GM19240 (cell line): ENCODE results near the gene PRR12.
A peak's percentile ranks its signal among the peaks of the same experiment; 100 is the strongest.

Experiments
- DNase-seq: peaks from one replicate; pipeline ENCODE4 v3.0.0; 2011; ENCODE audit warnings: low spot score; ENCODE audit not compliant: insufficient read length

Gene PRR12

DNA sequence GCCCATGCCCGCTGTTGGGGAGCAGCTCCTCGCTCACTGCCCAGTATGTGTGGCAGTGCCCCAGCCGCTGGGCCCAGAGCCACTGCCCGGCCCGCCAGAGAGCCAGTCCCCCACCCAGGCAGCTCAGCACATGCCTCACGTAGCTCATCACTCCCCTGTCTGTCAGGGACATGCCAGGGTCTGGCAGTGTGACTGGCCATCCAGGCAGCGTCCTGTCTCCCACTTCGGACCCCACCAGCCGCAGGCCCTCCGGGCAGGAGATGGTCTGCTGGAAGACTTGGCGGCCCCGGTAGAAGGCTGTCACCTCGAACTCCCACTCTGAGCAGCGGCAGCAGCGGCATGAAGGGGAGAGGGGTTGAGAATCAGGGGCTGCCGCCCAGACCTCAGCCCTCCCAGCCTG lies 71.0 kb downstream of the PRR12 start:
- no peak for DNase-seq

- DNase-seq = no peak
Measured at GRCh38 chr19:49663224-49663623, 72.2 kb downstream of the PRR12 start.

DNA sequence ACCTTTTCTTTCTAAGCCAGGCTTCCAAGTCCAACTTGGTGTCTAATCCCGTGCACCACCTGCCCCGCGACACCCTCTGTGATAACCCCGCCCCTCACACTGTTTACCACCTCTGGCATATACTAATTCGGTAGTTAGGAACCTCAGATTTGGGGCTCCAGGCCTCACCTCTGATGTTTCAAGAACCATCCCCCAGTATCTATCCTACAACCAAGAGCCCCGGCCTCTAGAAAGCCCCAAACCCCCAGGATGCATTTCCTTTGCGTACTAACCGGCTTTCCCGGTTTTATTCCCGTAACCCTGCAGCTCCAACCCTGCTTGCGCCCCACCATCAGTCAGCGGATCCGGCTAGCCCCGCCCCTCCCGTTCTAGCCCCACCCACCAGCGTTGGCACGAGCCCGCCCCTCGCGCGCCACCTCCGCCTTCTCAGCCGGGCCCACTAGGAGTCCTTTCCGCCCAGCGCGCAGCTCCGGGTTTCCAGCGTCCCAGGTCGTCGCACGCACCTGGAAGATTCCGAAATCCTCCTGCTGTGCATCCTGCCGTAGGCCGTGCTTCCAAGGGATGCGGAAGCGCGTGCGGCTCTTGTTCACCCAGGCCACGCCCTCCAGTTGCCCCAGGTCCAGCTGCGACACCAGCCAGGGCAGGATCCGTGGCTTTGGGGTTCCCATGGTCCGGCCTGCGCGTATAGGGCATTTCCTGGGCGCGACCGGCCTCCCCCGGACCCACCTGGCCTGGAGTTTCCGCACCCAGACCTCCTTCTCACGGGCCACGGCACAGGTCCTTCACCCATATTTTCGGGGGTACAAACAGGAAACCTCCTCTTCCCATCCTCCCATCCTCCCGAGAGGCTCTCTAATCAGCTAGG lies 73.4 kb downstream of the PRR12 start:
- DNase-seq = peak; percentile 88

- no peak for DNase-seq
Measured at GRCh38 chr19:49665036-49665350, 74.0 kb downstream of the PRR12 start.

DNA sequence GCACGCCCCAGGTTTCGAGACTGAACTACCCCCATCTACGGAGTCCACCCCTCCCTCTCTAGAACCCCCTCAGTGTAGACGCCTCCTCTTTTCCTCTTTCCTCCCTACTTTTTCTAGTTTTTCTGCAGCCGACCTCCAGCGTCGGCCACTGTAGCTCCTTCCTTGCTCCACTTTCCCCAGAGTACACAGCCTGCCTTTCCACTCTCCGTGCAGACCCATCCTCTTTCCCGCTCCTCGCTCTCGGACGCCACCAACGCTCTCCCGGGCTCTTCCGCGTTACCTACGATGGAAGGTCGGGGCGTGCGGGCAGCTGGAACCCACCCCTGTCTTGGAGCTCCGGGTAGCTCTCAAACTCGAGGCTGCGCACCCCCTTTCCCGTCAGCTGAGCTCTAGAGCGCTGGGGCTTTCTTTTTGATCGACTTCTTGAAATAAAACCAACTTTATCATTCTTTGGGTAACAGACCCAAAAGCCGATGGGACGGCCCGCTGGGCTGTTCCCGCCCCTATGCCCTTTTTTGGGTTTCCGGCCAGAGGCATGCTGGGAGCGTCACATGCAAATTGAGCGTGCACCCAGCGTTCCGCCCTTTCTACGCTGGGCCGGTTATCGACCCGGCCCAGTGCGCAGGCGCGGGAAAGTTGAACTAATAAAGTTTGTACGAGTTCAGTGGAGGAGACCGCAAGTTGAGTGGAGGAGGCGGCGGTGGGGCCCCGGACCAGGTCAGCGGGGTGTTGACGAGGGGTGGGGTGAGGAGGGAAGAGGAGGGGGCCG lies 74.6 kb downstream of the PRR12 start, which contains the start of the genes BCL2L12 and IRF3:
TSS of gene BCL2L12 (plus strand) at position 583 of the 769 bp plus-strand sequence. CDS start 760 bp downstream, outside the sequence.
TSS of gene IRF3 (minus strand) at position 507 of the 769 bp plus-strand sequence. CDS start 1,019 bp downstream, outside the sequence.
- peak; percentile 99 for DNase-seq

GRCh38 chr19:49666120-49666444 lies 75.1 kb downstream of the PRR12 start:
- DNase-seq = no peak

DNA sequence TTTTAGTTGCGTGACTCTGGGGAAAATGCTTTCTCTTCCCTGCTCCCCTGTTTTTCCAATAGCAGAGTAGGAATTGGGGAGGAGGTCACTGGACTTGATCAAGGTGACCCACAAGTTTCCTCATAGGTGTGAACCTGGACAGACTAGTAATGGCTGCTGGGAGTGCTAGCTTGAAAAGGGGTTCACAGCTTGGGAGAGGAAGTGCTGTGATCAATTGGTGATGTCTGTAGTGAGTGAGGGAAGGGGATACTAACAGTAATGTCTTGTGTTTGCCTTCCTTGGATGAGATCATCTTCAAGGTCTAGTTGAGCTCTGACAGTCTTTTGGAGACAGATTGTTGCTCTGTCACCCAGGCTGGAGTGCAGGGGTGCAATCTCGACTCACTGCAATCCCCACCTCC lies 76.5 kb downstream of the PRR12 start:
- no peak for DNase-seq

DNA sequence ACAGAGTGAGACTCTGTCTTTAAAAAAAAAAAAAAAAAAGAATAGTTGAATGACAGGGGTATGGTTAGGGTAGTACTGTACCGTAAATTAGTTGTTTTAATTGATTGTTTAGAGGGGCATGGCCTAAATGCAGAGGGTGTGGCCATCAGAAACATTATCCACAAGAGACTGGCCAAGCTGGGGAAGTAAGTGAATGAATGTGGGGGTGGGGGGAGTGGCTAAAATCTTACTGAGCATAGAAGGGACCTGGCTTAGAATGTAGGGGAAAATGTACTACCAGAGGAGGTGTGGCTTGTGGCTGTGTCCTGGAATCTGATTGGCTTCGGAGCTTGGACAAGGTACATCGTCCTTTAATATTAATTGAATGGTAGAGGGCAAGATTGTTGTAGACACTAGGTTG lies 78.5 kb downstream of the PRR12 start:
- no peak for DNase-seq

DNA sequence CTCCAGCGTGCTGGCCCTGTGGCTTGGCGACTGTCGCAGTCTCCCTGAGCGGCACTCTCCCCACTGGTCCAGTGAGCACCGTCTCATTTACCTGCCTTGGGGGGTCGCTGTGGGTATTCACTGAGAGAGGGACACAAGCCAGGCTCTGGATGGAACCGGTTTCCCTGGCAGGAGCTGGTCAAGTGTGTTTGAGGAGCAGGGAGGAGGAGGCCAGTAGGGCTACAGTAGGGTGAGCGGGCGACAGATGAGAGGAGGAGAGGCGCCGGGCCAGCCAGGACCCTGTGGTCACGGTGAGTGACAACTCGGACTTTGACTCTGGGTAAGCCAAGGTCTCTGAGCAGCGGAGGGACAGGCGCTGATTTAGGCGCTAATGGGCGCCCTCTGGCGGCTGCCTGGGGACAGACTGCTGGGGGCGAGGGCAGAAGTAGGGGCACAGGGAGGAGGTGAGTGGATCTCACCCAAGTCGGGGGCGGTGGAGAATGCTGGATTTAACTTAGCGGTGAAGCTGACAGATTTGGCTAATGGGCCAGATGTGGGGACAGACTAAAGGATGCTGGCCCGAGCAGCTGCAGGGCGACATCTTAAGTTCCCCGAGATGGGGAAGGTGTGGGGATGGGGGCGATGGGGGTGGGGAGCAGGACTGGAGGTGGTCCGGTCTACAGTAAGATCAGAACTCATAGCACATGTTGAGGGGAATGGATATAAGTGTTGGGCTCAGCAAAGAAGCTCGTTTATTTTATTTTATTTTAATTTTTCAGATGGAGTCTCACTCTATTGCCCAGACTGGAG lies 81.3 kb downstream of the PRR12 start:
- DNase-seq = peak; percentile 91
